Liver (tissue), 9 donors: Measurements from ENCODE around the gene GGACT. TPM values are rescaled to one million over a fixed set of nuclear protein-coding genes. Genes with fewer than 3 reads are reported as not detected.

Experiments used
- DNase-seq: peaks from one replicate; pipeline ENCODE4 v3.0.0-alpha.2; 2017; ENCODE audit warnings: low spot score
- H3K27ac ChIP-seq, 2 donors: one replicate each; pipeline ENCODE4 v1.7.0; 2013; ENCODE audit warnings: inconsistent platforms in 2 of 2, low read length in 2 of 2, control low read depth in 1 of 2, low read depth in 1 of 2, mild to moderate bottlenecking in 1 of 2
- H3K27me3 ChIP-seq, 4 donors: one replicate each; pipeline versions ENCODE4 v1.6.1 to v1.7.0; 2013; ENCODE audit warnings: low read length in 3 of 4, inconsistent platforms in 1 of 4, mild to moderate bottlenecking in 1 of 4, moderate library complexity in 1 of 4; ENCODE audit not compliant: control insufficient read depth in 4 of 4, insufficient read depth in 4 of 4
- H3K36me3 ChIP-seq, 4 donors: one replicate each; pipeline versions ENCODE4 v1.6.1 to v1.7.0; 2013; ENCODE audit warnings: low read length in 3 of 4, mild to moderate bottlenecking in 3 of 4, low read depth in 1 of 4, moderate library complexity in 1 of 4; ENCODE audit not compliant: control insufficient read depth in 4 of 4, insufficient read depth in 3 of 4
- H3K4me1 ChIP-seq, 4 donors: one replicate each; pipeline versions ENCODE4 v1.6.1 to v1.7.0; 2013; ENCODE audit warnings: low read length in 3 of 4, mild to moderate bottlenecking in 3 of 4, moderate library complexity in 1 of 4; ENCODE audit not compliant: control insufficient read depth in 4 of 4, insufficient read depth in 4 of 4
- H3K4me3 ChIP-seq, 3 donors: one replicate each; pipeline versions ENCODE4 v1.6.1 to v1.7.0; 2013; ENCODE audit warnings: low read length in 3 of 3, control low read depth in 1 of 3, low read depth in 1 of 3, mild to moderate bottlenecking in 1 of 3
- H3K9ac ChIP-seq, 2 donors: one replicate each; pipeline ENCODE4 v1.7.0; 2013; ENCODE audit warnings: low read length in 2 of 2, mild to moderate bottlenecking in 2 of 2, moderate library complexity in 2 of 2, control low read depth in 1 of 2, low read depth in 1 of 2
- H3K9me3 ChIP-seq, 4 donors: one replicate each; pipeline versions ENCODE4 v1.6.1 to v1.7.0; 2013; ENCODE audit warnings: low read length in 3 of 4; ENCODE audit not compliant: control insufficient read depth in 4 of 4
- ATF3 ChIP-seq: IDR thresholded peaks from 2 replicates; pipeline ENCODE4 v1.6.1; 2016; ENCODE audit warnings: antibody characterized with exemption
- CTCF ChIP-seq: fragments of 150-350 bp; IDR thresholded peaks from 2 replicates; pipeline ENCODE4 v1.5.1; 2017; ENCODE audit warnings: improper control_type of control experiment, low read depth, low read length; ENCODE audit not compliant: missing input control
- EGR1 ChIP-seq, 2 donors: IDR thresholded peaks; 2 replicates each; pipeline ENCODE4 v1.6.1; 2016 to 2018; ENCODE audit warnings: antibody characterized with exemption in 2 of 2, low read depth in 2 of 2
- FOXA1 ChIP-seq: IDR thresholded peaks from 2 replicates; pipeline ENCODE4 v1.6.1; 2016; ENCODE audit warnings: antibody characterized with exemption
- FOXA2 ChIP-seq: IDR thresholded peaks from 2 replicates; pipeline ENCODE4 v1.6.1; 2016; ENCODE audit warnings: antibody characterized with exemption
- GABPA ChIP-seq, 2 donors: IDR thresholded peaks in 1 of 2; conservative IDR thresholded peaks in 1 of 2; 2 replicates each; pipeline ENCODE4 v1.6.1; 2016; ENCODE audit warnings: antibody characterized with exemption in 2 of 2, mild to moderate bottlenecking in 1 of 2, moderate library complexity in 1 of 2
- HNF4A ChIP-seq, 2 donors: conservative IDR thresholded peaks; 2 replicates each; pipeline ENCODE4 v1.6.1; 2016; ENCODE audit warnings: antibody characterized with exemption in 2 of 2, mild to moderate bottlenecking in 2 of 2
- HNF4G ChIP-seq: IDR thresholded peaks from 2 replicates; pipeline ENCODE4 v1.6.1; 2016; ENCODE audit warnings: antibody characterized with exemption
- JUND ChIP-seq, 2 donors: IDR thresholded peaks; 2 replicates each; pipeline ENCODE4 v1.6.1; 2016; ENCODE audit warnings: antibody characterized with exemption in 2 of 2
- MAX ChIP-seq: IDR thresholded peaks from 2 replicates; pipeline ENCODE4 v1.6.1; 2016; ENCODE audit warnings: antibody characterized with exemption
- NR2F2 ChIP-seq: IDR thresholded peaks from 2 replicates; pipeline ENCODE4 v1.6.1; 2016; ENCODE audit warnings: antibody characterized with exemption
- RAD21 ChIP-seq, 2 donors: IDR thresholded peaks; 2 replicates each; pipeline ENCODE4 v1.6.1; 2016; ENCODE audit warnings: antibody characterized with exemption in 2 of 2, mild to moderate bottlenecking in 2 of 2
- REST ChIP-seq: IDR thresholded peaks from 2 replicates; pipeline ENCODE4 v1.6.1; 2016; ENCODE audit warnings: antibody characterized with exemption, mild to moderate bottlenecking
- RXRA ChIP-seq, 2 donors: IDR thresholded peaks; 2 replicates each; pipeline ENCODE4 v1.6.1; 2017 to 2018; ENCODE audit warnings: antibody characterized with exemption in 2 of 2, mild to moderate bottlenecking in 1 of 2
- SP1 ChIP-seq: IDR thresholded peaks from 2 replicates; pipeline ENCODE4 v1.6.1; 2018; ENCODE audit warnings: antibody characterized with exemption, mild to moderate bottlenecking
- TAF1 ChIP-seq: conservative IDR thresholded peaks from 2 replicates; pipeline ENCODE4 v1.6.1; 2016; ENCODE audit warnings: antibody characterized with exemption, mild to moderate bottlenecking
- YY1 ChIP-seq: IDR thresholded peaks from 2 replicates; pipeline ENCODE4 v1.6.1; 2016; ENCODE audit warnings: antibody characterized with exemption, mild to moderate bottlenecking
- ZBTB33 ChIP-seq: IDR thresholded peaks from 2 replicates; pipeline ENCODE4 v1.6.1; 2016; ENCODE audit warnings: antibody characterized with exemption
- WGBS: extraction: QIAGEN DNeasy Blood & Tissue Kit; methylation state at CpG from one replicate; pipeline ENCODE4 v1.1.7; 2013; 5-methylcytosine and 5-hydroxymethylcytosine counted together
- polyA plus RNA-seq, 2 donors: library from polyadenylated mRNA; stranded (reverse) in 1 of 2; unstranded in 1 of 2; fragments of 200-250 nt in 1 of 2; fragments of >200 nt in 1 of 2; fragmentation: Nextera tagmentation in 1 of 2; extraction: Ambion mirVana in 1 of 2; gene quantifications; one replicate each; pipeline versions ENCODE4 v1.2.1 to v1.2.3, GENCODE V29; 2013 to 2015
- total RNA-seq, 2 donors: library from RNA; depleted of rRNA; stranded (reverse); fragments of >200 nt; gene quantifications; one replicate each; pipeline ENCODE4 v1.2.3, GENCODE V29; 2014
- donor health status: healthy.
- donor health status: healthy.
- donor health status: healthy.
- donor health status: healthy.
- donor health status: healthy.

The GGACT gene
- total and polyA plus RNA-seq, 4 donors, result 2.5 to 6.3 (median 4.1) TPM

- TF ChIP-seq SP1, result no peak
- no peak for TF ChIP-seq HNF4G
- no peak for TF ChIP-seq FOXA1
- no peak for TF ChIP-seq FOXA2
- no peak for TF ChIP-seq EGR1 (IDR thresholded peaks at IDR 0.05; ENCODE audit: low read depth in 2 of 2)
- TF ChIP-seq MAX, result no peak
- no peak for TF ChIP-seq ATF3
- no peak for TF ChIP-seq YY1
- TF ChIP-seq TAF1, result no peak
- no peak for TF ChIP-seq NR2F2
- TF ChIP-seq REST, result no peak
- no peak for TF ChIP-seq RAD21 (IDR thresholded peaks at IDR 0.05)
- no peak for TF ChIP-seq CTCF
- Histone ChIP-seq H3K36me3 (no peaks in the 10 kb centered on the region), H3K27me3 (no peaks in the 10 kb centered on the region), H3K27ac (no peak overlapping the region), H3K4me3 (no peak overlapping the region), H3K9ac (no peak overlapping the region), H3K9me3 (no peaks in the 10 kb centered on the region), H3K4me1 (no peaks in the 10 kb centered on the region)
- 68% methylated on average over 8 of the region's 8 CpGs for WGBS
- DNase-seq, result no peak
These were observed 104.7 kb downstream of the GGACT start for GRCh38 chr13:100483841-100484381.

GRCh38 chr13:100483139-100483538, 105.5 kb downstream of the GGACT start:
- Histone ChIP-seq H3K36me3 (peaks cover 0 to 2% (median 0%) of the 10 kb centered on the region in 4 donors), H3K27ac (no peak overlapping the region), H3K4me3 (no peak overlapping the region), H3K9me3 (no peaks in the 10 kb centered on the region), H3K4me1 (no peaks in the 10 kb centered on the region), H3K27me3 (no peaks in the 10 kb centered on the region), H3K9ac (no peak overlapping the region)
- DNase-seq, result no peak
- WGBS, result 91% methylated on average over 6 of the region's 6 CpGs
- TF ChIP-seq GABPA (IDR thresholded peaks at IDR 0.05 in 1 of 2, conservative IDR thresholded peaks at IDR 0.05 in 1 of 2) (no peak), JUND (IDR thresholded peaks at IDR 0.05) (no peak), EGR1 (IDR thresholded peaks at IDR 0.05; ENCODE audit: low read depth in 2 of 2) (no peak), CTCF (no peak), RXRA (IDR thresholded peaks at IDR 0.05) (no peak), ZBTB33 (no peak), FOXA1 (no peak), NR2F2 (no peak), SP1 (no peak), TAF1 (no peak), REST (no peak), MAX (no peak), YY1 (no peak), HNF4A (conservative IDR thresholded peaks at IDR 0.05) (no peak)
